EH (cell line): ENCODE results near the gene SCN1B.
A peak's percentile ranks its signal among the peaks of the same experiment; 100 is the strongest.

ENCODE experiments used
- DNase-seq: peaks from one replicate; pipeline ENCODE4 v3.0.0-alpha.2; 2015; ENCODE audit warnings: low read depth

The SCN1B gene

DNA sequence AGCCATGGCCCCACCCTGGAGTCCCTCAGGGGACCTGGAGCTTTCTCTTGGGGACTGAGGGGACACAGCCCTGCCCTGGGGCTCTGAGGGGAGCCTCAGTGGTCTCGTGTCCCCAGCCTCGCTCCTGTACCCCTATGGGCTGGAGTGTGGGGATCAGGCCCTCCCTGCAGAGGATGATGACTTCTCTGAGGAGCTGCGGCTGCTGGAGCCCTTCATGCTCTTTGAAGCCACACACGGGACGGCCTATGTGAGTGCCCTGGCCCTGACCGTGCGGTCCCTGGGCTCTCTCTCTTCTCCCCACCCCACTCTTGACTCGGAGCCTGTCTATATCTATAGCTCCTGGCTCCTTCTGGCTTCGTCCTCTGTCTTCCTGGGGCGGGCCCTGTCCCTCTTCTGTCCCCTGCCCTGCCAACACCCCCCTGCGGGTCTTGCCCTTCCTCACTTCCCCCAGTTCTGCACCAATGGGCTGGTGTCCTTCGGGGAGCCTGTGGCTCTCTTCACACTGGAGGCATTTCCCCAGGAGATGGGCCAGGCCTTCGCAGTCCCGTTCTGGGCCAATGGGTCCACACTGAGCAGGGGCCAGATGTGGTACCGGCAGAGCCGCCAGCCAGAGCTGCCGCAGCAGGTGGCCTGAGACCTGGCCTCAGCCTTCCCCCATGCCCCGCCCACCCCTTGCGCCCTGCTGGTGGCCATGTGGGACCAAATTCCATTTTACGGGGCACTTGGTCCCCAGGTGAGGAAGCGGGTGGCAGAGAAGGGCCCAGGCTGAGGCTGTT lies 44.3 kb downstream of the SCN1B start:
- DNase-seq: no peak

- no peak for DNase-seq
These were observed 45.1 kb downstream of the SCN1B start for GRCh38 chr19:35075202-35076025.

DNA sequence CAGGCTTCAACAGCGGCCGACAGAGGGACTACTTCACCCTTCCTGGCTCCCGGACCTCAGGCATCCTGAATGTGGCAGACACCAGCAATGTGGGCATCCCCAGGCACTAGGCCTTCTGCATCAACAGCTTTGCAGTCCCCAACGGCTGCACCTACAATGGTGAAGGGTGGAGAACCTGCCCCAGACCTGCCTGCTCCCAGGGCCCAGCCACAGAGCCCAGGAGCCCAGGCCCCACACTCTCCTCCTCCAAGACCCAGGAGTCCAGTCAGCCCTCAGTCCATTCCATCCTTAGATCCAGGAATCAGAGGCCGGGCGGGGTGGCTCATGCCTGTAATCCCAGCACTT lies 45.7 kb downstream of the SCN1B start:
- no peak for DNase-seq

DNA sequence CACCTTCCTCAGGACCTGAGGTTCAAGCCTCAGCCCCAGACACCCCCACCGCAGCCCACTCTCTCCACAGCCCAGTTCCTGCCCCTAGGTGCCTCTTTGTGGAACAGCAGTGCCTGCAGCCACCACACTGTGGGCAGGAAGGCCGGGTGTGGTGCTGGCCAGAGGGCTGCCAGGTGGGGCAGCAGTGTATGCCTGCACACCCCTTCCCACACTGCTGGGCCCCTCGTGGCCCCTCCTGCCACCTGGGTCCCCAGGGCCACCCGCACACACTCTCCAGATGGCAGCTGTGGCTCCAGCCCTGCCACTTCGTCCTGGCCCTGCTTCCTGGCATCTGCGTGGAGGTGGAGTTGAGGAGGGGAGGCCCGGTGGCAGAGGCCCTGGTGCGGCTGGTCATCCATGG lies 46.4 kb downstream of the SCN1B start:
- DNase-seq: no peak

- DNase-seq: no peak
These were observed 47.3 kb downstream of the SCN1B start for GRCh38 chr19:35077411-35078223.

DNA sequence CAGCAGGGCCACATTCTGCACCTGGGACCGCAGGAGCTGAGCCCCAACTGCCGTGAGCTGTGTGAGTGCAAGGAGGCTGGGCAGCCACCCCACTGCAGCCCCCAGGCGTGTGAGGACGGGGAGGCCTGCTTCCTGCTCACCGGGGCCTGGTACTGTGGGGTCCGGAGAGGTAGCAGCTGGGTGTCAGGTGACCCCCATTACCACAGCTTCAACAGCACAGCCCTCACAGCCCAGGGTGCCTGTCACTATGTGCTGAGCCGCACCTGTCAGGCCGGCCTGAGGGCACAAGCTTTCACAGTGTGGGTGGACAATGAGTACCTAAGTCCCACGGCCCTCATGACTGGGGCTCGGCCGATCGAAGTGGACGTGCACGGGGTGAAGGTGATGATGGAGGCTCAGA lies 49.6 kb downstream of the SCN1B start:
- DNase-seq: no peak

DNA sequence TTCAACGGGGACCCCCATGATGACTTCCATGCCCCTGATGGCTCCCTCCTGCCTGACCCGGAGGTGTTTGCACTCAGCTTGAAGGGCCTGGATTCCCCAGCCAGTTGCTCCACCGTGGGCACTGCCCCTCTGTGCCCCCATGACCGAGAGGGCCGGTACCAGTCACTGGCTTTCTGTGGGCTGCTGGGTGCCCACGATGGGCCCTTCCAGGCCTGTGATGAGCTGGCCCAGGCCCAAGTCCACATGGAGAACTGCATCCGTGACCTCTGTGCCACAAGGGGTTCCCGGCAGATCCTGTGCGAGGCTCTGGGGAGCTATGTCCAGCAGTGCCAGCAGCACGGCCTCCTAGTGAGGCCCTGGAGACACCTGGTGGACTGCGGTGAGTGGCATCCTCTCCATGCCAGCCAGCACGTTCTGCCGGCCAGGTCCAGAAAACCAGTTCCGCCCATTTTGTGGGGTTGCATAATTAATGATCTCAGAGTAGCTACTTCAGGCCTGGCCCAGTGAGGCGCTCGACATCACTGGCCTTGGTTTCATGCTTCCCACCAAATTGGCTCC lies 50.4 kb downstream of the SCN1B start:
- DNase-seq: no peak

DNA sequence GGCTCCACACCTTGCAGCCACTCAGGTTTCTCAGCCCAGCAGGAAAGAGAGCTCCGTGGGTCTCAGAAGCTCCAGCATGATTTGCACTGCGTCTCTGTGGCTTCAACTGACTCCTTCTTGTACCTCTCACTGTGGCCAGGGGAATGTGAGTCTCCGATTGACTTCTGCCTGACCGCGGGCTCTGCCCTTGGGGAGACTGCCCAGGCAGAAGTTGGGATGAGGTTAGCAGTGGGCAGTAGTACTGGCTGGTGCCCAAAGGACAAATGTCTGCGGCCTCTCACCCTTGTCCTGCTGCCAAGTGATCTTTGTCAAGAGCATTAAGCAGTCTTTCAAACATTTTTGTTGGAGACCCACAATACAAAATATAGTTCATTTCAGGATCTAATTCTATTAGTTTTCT lies 50.9 kb downstream of the SCN1B start:
- DNase-seq: no peak

DNA sequence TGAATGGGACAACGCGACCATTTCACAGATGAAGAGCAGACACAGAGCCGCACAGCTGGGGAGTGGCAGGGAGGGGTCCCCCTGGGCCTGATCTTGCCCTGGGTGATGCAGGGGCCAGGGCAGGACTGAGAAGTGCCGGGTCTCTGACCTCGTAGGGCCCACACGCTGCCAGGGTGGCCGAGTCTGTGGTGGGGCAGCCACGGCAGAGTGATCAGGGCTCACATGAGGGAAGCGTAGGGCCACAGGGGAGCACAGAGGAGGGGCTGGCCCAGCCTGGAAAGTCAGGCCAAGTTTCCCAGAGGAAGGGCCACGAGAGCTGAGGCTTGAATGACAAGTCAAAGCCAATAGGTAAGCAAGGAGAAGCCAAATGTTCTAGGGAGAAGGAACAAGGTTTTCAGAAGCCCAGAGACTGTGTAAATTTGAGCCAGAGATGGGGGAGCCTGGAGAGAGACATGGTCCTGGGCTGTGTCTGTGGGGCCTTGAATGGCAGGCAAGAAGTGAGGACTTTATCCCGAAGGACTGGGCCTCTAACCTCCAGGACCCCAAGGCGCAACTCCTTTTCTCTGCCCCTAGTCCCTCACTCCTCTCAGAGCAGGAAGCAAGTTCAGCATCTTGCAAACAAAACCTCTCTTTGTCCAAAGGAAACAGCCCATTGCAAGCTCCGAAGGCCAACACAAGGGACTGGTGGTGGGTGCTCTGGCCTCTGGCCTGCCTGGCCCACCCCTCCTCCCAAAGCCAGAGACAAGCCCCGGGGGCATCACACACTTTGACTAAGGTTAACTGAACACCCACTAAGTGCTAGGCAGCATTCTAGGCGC lies 53.6 kb downstream of the SCN1B start:
- no peak for DNase-seq

DNA sequence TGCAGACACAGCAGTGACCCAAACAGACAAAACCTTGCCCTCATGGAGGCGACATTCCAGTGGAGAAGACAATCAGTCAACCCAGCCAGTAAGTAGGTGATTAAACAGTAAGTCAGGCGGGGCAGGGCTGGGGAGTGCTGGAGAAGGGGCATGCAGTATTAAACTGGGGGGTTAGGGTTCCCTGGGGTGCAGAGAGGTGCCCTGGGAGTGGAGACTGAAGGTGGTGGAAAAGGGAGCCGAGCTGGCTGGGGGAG lies 54.2 kb downstream of the SCN1B start:
- no peak for DNase-seq

DNA sequence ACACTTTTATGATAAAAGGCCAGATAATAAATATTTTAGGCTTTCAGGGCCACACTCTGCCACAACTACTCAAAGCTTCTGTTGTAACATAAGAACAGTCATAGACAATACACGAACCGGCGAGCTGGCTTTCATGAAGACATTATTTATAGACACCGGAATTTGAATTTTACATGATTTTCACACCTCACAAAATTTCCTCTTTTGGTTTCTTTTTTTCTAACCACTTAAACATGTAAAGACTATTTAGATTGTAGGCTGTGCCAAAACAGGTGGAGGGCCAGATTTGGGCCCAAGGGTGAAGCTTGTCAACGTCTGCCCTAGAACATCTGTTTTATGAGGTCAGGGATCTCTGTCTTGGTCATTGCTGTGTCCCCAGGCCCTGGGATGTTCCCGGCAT lies 55.7 kb downstream of the SCN1B start:
- DNase-seq: no peak

GRCh38 chr19:35086455-35086854 lies 56.2 kb downstream of the SCN1B start:
- DNase-seq: no peak

GRCh38 chr19:35087393-35087792 lies 57.1 kb downstream of the SCN1B start:
- DNase-seq: no peak

GRCh38 chr19:35088131-35088913 lies 58.1 kb downstream of the SCN1B start:
- DNase-seq: peak; percentile 96

DNA sequence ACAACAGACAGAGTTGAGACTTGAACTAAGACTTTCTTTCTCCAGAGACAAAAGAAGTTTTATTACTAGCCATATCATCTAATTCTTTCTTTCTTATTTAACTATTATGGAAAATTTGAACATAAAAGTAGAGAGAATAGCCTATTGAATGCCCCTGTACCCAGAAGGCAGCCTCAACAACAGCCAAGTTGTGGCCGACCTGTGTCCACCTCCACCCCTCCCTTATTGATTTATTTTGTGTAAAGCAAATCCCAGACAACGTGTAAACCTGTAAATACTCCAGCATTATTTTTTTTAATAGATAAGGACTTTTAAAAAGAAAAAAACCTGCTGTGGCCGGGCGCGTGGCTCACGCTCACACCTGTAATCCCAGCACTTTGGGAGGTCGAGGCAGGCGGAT lies 59.3 kb downstream of the SCN1B start:
- DNase-seq: no peak
